K562 (cell line): ENCODE results near the gene UBALD2.

Experiments
- BRCA1 ChIP-seq, 2 experiments: fragments of 450-650 bp in 1 of 2; sonication (generic) in 1 of 2; formaldehyde crosslinking in 1 of 2; IDR thresholded peaks; 2 replicates each; pipeline versions ENCODE4 v1.5.0 to v1.6.1; 2017 to 2020; ENCODE audit warnings: mild to moderate bottlenecking in 1 of 2, missing genetic modification reagents in 1 of 2
- EHMT2 ChIP-seq: fragments of 450-650 bp; IDR thresholded peaks from 2 replicates; pipeline ENCODE4 v1.6.1; 2018; ENCODE audit warnings: antibody characterized with exemption
- IRF2 ChIP-seq: sonication (generic); formaldehyde crosslinking; IDR thresholded peaks from 2 replicates; pipeline ENCODE4 v1.8.1; 2022; ENCODE audit warnings: mild to moderate bottlenecking, missing genetic modification reagents
- NFRKB ChIP-seq: fragments of 450-650 bp; IDR thresholded peaks from 2 replicates; pipeline ENCODE4 v1.6.1; 2016; ENCODE audit warnings: low read depth
- RCOR1 ChIP-seq, 2 experiments: IDR thresholded peaks; 2 replicates each; pipeline ENCODE4 v1.6.1; 2012; ENCODE audit warnings: low read depth in 2 of 2, low read length in 2 of 2, borderline replicate concordance in 1 of 2, improper control_type of control experiment in 1 of 2
- SMC3 ChIP-seq: conservative IDR thresholded peaks from 2 replicates; pipeline ENCODE4 v1.6.1; 2011; ENCODE audit warnings: low read depth, low read length, improper control_type of control experiment; ENCODE audit not compliant: insufficient read depth
- SP2 ChIP-seq: IDR thresholded peaks from 2 replicates; pipeline ENCODE4 v1.6.1; 2011; ENCODE audit warnings: mild to moderate bottlenecking, low read depth, low read length, moderate library complexity; ENCODE audit not compliant: poor library complexity, severe bottlenecking; ENCODE audit errors: extremely low read depth
- TAF1 ChIP-seq: IDR thresholded peaks from 2 replicates; pipeline ENCODE4 v1.6.1; 2011; ENCODE audit warnings: mild to moderate bottlenecking, low read length, moderate library complexity; ENCODE audit not compliant: insufficient read depth, control insufficient read depth, severe bottlenecking; ENCODE audit errors: extremely low read depth
- TEAD4 ChIP-seq, 2 experiments: sonication (generic) in 1 of 2; formaldehyde crosslinking in 1 of 2; IDR thresholded peaks; 2 replicates each; pipeline versions ENCODE4 v1.6.1 to v1.8.0; 2012 to 2022; ENCODE audit warnings: borderline replicate concordance in 1 of 2, inconsistent platforms in 1 of 2, low read length in 1 of 2, mild to moderate bottlenecking in 1 of 2, missing genetic modification reagents in 1 of 2
- YBX1 ChIP-seq: fragments of 450-650 bp; IDR thresholded peaks from 2 replicates; pipeline ENCODE4 v1.7.1; 2016; ENCODE audit warnings: mild to moderate bottlenecking
- ZNF384 ChIP-seq: IDR thresholded peaks from 2 replicates; pipeline ENCODE4 v1.6.1; 2012; ENCODE audit warnings: low read depth, low read length, improper control_type of control experiment
- TF ChIP-seq, protein P1 (sequence below), 3 experiments: IDR thresholded peaks in 2 of 3; conservative IDR thresholded peaks in 1 of 3; 2 replicates each; pipeline ENCODE4 v1.5.1; 2011 to 2012; ENCODE audit warnings: low read length in 3 of 3, mild to moderate bottlenecking in 3 of 3, control low read depth in 2 of 3, improper control_type of control experiment in 1 of 3, inconsistent platforms in 1 of 3, low read depth in 1 of 3, mixed read lengths in 1 of 3, moderate library complexity in 1 of 3; ENCODE audit not compliant: insufficient read depth in 2 of 3
- TF ChIP-seq, protein P2 (sequence below): sonication (generic); formaldehyde crosslinking; IDR thresholded peaks from 2 replicates; pipeline ENCODE4 v1.5.0; 2020; ENCODE audit warnings: missing genetic modification reagents
- TF ChIP-seq, protein P3 (sequence below): IDR thresholded peaks from 2 replicates; pipeline ENCODE4 v1.6.1; 2012; ENCODE audit warnings: low read depth, low read length, improper control_type of control experiment, borderline replicate concordance

DNA sequence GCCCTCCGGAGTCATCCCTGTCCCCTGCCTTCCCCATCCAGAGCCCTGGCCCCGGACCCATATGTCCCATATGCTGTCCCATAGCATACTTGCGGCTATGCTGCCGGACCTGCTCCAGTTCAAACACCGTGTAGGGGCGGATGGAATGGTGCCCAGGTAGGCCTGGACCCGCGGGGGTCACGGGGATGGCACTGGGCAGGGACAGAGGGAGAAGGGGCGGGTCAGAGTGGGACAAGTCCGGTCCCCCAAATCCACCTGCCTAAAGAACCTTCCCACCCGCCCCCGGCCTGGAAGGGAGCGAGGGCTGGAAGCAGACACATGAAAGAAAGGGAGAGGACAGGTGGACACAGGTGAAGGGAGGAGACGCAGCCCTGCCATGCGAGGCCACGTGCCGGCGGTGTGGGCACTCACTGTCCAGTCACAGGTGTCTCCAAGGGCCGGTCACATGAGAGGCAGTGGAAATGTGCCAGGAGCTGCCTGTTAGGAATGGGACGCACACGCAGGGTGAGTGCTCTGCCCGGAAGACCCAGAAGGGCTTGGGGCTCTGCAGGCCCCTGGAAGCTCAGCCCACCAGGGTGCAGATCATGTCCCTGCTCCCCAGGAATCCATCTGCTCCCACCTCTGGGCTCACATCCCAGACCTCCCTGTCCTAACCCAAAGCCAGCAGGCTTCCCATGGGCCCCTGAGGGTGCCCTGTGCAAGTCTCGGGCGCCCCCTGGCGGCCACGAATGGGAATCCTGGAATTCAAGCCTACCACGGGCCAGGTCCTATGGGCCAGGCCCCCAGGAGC is 14.0 kb downstream of the UBALD2 start:
- TF ChIP-seq NFRKB (no peak), RCOR1 (IDR thresholded peaks at IDR 0.05; ENCODE audit: borderline replicate concordance in 1 of 2, low read depth in 2 of 2, low read length in 2 of 2) (no peak), TEAD4 (IDR thresholded peaks at IDR 0.05; ENCODE audit: low read length) (peak; percentile 64; the same call in 1 of the 2 replicates), TEAD4 (CRISPR knock-in tag; IDR thresholded peaks at IDR 0.05; ENCODE audit: borderline replicate concordance) (no peak), ZNF384 (no peak), YBX1 (no peak), SMC3 (peak; percentile 99), TAF1 (no peak), EHMT2 (no peak), BRCA1 (IDR thresholded peaks at IDR 0.05) (no peak), BRCA1 (CRISPR knock-in tag; IDR thresholded peaks at IDR 0.05) (no peak), IRF2 (CRISPR knock-in tag) (no peak), SP2 (no peak)
- TF ChIP-seq, protein P1, sequence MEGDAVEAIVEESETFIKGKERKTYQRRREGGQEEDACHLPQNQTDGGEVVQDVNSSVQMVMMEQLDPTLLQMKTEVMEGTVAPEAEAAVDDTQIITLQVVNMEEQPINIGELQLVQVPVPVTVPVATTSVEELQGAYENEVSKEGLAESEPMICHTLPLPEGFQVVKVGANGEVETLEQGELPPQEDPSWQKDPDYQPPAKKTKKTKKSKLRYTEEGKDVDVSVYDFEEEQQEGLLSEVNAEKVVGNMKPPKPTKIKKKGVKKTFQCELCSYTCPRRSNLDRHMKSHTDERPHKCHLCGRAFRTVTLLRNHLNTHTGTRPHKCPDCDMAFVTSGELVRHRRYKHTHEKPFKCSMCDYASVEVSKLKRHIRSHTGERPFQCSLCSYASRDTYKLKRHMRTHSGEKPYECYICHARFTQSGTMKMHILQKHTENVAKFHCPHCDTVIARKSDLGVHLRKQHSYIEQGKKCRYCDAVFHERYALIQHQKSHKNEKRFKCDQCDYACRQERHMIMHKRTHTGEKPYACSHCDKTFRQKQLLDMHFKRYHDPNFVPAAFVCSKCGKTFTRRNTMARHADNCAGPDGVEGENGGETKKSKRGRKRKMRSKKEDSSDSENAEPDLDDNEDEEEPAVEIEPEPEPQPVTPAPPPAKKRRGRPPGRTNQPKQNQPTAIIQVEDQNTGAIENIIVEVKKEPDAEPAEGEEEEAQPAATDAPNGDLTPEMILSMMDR (IDR thresholded peaks at IDR 0.05 in 2 of 3, conservative IDR thresholded peaks at IDR 0.05 in 1 of 3; ENCODE audit: insufficient read depth in 2 of 3, low read depth in 1 of 3, low read length in 3 of 3), result peak; percentile 96 to 97 (median 96)
- TF ChIP-seq, protein P2, sequence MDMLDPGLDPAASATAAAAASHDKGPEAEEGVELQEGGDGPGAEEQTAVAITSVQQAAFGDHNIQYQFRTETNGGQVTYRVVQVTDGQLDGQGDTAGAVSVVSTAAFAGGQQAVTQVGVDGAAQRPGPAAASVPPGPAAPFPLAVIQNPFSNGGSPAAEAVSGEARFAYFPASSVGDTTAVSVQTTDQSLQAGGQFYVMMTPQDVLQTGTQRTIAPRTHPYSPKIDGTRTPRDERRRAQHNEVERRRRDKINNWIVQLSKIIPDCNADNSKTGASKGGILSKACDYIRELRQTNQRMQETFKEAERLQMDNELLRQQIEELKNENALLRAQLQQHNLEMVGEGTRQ (CRISPR knock-in tag), result no peak
- TF ChIP-seq, protein P3, sequence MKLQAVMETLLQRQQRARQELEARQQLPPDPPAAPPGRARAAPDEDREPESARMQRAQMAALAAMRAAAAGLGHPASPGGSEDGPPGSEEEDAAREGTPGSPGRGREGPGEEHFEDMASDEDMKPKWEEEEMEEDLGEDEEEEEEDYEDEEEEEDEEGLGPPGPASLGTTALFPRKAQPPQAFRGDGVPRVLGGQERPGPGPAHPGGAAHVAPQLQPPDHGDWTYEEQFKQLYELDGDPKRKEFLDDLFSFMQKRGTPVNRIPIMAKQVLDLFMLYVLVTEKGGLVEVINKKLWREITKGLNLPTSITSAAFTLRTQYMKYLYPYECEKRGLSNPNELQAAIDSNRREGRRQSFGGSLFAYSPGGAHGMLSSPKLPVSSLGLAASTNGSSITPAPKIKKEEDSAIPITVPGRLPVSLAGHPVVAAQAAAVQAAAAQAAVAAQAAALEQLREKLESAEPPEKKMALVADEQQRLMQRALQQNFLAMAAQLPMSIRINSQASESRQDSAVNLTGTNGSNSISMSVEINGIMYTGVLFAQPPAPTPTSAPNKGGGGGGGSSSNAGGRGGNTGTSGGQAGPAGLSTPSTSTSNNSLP, result no peak
